DOHH2 (cell line): ENCODE results near the gene A4GNT.

Experiments
- EZH2phosphoT487 ChIP-seq: fragments of 200-600 bp; sonication (generic); IDR thresholded peaks from 2 replicates; pipeline ENCODE4 v1.6.1; 2017; ENCODE audit warnings: borderline replicate concordance, mild to moderate bottlenecking, antibody characterized with exemption, low read length, moderate library complexity, mixed read lengths
- TF ChIP-seq, protein P1 (sequence below): fragments of 200-600 bp; sonication (generic); IDR thresholded peaks from one replicate; pipeline ENCODE4 v1.5.1; 2014; ENCODE audit warnings: antibody characterized with exemption, mild to moderate bottlenecking, low read depth, low read length; ENCODE audit not compliant: poor library complexity, severe bottlenecking

DNA sequence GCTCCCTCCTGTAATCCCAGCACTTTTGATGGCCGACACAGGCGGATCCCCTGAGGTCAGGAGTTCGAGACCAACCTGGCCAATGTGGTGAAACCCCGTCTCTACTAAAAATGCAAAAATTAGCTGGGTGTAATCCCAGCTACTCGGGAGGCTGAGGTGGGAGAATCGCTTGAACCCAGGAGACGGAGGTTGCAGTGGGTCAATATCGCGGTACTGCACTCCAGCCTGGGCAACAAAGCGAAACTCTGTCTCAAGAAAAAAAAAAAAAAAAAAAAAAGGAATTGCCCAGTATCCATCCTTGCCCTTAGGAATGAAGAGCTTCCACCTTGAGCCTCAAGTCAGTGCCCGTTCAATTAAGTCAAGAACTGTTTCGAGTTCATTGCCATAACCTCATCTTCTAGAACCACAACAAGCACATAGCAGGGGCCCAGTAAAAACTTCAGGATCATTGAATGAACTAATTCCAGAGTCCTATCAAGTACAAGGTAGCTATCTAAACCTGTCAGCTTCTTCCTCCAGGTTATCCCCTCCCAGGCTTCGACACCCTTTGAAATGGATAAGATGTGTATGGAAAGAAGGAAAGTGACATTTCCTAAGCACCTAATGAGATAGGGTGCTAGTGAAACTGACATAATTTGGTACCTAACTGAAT lies 41.7 kb upstream of the A4GNT start:
- TF ChIP-seq, protein P1, sequence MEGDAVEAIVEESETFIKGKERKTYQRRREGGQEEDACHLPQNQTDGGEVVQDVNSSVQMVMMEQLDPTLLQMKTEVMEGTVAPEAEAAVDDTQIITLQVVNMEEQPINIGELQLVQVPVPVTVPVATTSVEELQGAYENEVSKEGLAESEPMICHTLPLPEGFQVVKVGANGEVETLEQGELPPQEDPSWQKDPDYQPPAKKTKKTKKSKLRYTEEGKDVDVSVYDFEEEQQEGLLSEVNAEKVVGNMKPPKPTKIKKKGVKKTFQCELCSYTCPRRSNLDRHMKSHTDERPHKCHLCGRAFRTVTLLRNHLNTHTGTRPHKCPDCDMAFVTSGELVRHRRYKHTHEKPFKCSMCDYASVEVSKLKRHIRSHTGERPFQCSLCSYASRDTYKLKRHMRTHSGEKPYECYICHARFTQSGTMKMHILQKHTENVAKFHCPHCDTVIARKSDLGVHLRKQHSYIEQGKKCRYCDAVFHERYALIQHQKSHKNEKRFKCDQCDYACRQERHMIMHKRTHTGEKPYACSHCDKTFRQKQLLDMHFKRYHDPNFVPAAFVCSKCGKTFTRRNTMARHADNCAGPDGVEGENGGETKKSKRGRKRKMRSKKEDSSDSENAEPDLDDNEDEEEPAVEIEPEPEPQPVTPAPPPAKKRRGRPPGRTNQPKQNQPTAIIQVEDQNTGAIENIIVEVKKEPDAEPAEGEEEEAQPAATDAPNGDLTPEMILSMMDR: no peak
- TF ChIP-seq EZH2phosphoT487: no peak
